ENCODE measurements around the gene SNX33.
"Not testable (repeated sequence)": the region's sequence is repeated elsewhere in the genome, so short reads cannot be mapped to it uniquely, and the experiment has no call there.

SNX33 gene

GRCh38 chr15:75631935-75632334 is 15.8 kb upstream of the SNX33 start:
- Histone ChIP-seq H3K9ac (ENCODE audit: low read depth, low read length) (no peak overlapping the region), H3K4me1 (ENCODE audit: control insufficient read depth, insufficient read depth, low read length) (peaks cover 2% of the 10 kb centered on the region), H3K4me3 (ENCODE audit: low read depth, low read length) (no peak overlapping the region), H3K9me3 (ENCODE audit: control insufficient read depth, insufficient read depth, low read length) (no peaks in the 10 kb centered on the region), H3K27me3 (ENCODE audit: control insufficient read depth, insufficient read depth, low read length) (no peaks in the 10 kb centered on the region), H3K36me3 (ENCODE audit: control insufficient read depth, insufficient read depth, low read length) (peaks cover 1% of the 10 kb centered on the region)

DNA sequence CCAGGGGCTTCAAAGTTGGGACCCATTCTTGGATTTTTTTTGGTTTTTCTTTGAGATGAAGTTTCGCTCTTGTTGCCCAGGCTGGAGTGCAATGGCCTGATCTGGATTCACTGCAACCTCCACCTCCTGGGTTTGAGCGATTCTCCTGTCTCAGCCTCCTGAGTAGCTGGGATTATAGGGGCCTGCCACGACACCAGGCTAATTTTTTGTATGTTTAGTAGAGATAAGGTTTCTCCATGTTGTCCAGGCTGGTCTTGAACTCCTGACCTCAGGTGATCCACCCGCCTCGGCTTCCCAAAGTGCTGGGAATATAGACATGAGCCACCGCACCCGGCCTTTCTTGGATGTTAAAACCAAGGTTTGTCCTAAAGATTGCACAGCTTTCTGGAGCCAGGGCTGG is 13.8 kb upstream of the SNX33 start:
- H3K4me3 ChIP-seq (ENCODE audit: low read depth, low read length); H3K27me3 ChIP-seq (ENCODE audit: control insufficient read depth, insufficient read depth, low read length); H3K9me3 ChIP-seq (ENCODE audit: control insufficient read depth, insufficient read depth, low read length); H3K36me3 ChIP-seq (ENCODE audit: control insufficient read depth, insufficient read depth, low read length); H3K4me1 ChIP-seq (ENCODE audit: control insufficient read depth, insufficient read depth, low read length); H3K9ac ChIP-seq (ENCODE audit: low read depth, low read length): not testable (repeated sequence)

DNA sequence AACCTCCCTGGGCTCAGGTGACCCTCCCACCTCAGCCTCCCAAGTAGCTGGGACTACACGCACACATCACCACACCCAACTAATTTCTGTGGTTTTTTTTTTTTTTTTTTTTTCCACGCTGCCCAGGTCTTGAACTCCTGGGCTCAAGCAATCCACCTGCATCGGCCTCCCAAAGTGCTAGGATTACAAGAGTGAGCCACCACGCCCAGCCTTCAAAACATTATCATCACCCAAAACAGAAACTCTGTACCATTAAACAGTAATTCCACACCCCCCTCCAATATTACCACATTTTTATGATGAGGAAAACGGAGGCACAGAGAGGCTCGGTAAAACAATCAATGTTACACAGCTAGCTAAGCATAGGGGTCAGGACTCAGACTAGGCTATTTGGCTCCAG is 11.7 kb upstream of the SNX33 start:
- Histone ChIP-seq H3K27me3 (ENCODE audit: control insufficient read depth, insufficient read depth, low read length) (no peaks in the 10 kb centered on the region), H3K9ac (ENCODE audit: low read depth, low read length) (no peak overlapping the region), H3K4me1 (ENCODE audit: control insufficient read depth, insufficient read depth, low read length) (peaks cover 2% of the 10 kb centered on the region), H3K36me3 (ENCODE audit: control insufficient read depth, insufficient read depth, low read length) (peaks cover 7% of the 10 kb centered on the region), H3K9me3 (ENCODE audit: control insufficient read depth, insufficient read depth, low read length) (no peaks in the 10 kb centered on the region), H3K4me3 (ENCODE audit: low read depth, low read length) (no peak overlapping the region)

DNA sequence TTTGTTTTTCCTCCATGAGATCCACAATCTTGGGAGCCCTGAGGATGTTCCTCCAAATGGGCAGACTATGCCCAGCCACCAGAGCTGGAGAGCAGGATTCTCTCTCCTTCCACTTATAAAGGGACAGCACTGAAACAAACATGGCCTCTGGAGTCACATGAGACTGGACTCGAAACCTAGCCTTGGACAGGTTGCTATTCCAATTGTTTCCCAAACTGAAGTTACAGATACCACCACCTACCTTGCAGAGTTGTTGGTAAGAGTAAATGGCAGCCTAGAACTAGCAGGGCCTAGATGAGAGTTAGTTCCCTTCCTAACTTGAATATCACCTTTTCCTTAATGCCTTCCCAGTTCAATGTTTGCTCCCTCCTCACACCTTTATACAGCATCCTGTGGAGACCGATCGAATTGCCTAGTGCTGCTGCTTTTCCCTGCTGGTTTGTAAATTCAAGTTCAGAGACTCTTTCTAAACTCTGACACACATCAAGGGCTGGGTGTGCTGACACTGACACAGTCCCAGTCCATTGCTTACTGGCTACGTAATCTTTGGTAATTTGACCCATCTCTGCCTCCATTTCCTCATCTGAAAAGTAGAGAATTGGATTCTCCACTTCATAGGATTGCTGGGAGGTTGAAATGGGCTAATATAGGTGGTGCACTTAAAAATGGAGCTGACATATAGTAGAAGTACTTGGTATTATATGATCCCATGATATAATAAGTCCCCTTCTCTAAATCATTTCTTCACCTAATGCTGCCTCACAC is 10.3 kb upstream of the SNX33 start:
- H3K36me3 ChIP-seq (ENCODE audit: control insufficient read depth, insufficient read depth, low read length), result peaks cover 7% of the 10 kb centered on the region
- no peaks in the 10 kb centered on the region for H3K27me3 ChIP-seq (ENCODE audit: control insufficient read depth, insufficient read depth, low read length)
- no peaks in the 10 kb centered on the region for H3K9me3 ChIP-seq (ENCODE audit: control insufficient read depth, insufficient read depth, low read length)
- H3K4me3 ChIP-seq (ENCODE audit: low read depth, low read length), result no peak overlapping the region
- H3K4me1 ChIP-seq (ENCODE audit: control insufficient read depth, insufficient read depth, low read length), result peaks cover 2% of the 10 kb centered on the region
- no peak overlapping the region for H3K9ac ChIP-seq (ENCODE audit: low read depth, low read length)

- H3K9me3 ChIP-seq (ENCODE audit: control insufficient read depth, insufficient read depth, low read length), result no peaks in the 10 kb centered on the region
- H3K36me3 ChIP-seq (ENCODE audit: control insufficient read depth, insufficient read depth, low read length), result peaks cover 7% of the 10 kb centered on the region
- H3K4me3 ChIP-seq (ENCODE audit: low read depth, low read length), result peak overlapping the region; percentile 99
- H3K4me1 ChIP-seq (ENCODE audit: control insufficient read depth, insufficient read depth, low read length), result peaks cover 2% of the 10 kb centered on the region
- H3K27me3 ChIP-seq (ENCODE audit: control insufficient read depth, insufficient read depth, low read length), result no peaks in the 10 kb centered on the region
- H3K9ac ChIP-seq (ENCODE audit: low read depth, low read length), result peak overlapping the region; percentile 94
These were observed 8.5 kb upstream of the SNX33 start for GRCh38 chr15:75639191-75639708.

DNA sequence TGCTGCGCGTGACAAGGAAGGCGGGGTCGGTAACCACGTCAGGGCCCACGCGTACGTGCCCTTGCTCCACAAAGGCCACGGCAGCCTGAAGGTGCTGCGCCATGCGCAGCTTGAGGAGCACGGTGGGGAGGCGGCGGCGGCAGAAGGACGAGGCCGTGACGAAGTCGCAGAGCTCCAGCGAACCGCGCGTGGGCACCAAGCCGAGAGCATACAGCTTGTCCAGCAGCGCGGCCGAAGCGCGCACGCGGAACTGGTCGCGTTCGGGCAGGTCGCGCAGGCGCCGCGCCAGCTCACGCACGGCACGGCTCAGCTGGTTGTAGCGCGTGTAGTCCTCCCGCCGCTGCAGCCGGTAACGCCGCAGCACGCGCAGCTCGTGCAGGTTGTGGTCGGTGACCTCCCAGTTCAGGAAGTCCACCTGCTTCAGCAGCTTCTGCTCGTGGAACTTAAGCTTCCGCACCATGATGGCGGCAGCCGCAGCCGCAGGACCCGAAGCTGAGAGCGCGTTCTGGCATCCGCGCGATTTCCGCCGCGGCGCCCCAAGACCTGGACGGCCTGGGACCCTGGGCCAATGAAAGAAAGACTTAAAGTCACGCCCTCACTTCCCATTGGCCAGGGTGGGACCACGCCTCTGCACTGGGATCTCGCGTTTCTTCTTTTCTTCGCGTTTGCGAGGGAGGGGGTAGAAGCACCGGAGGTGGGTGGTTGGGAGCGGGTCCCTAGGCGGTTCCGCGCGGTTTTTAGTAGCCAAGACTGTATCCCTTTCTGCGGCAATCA is 7.8 kb upstream of the SNX33 start, which contains the start of gene IMP3:
TSS of gene IMP3 (minus strand) at position 516 of the 774 bp plus-strand sequence. CDS start at position 460, 56 bp downstream.
- Histone ChIP-seq H3K4me3 (ENCODE audit: low read depth, low read length) (peak within 1 kb of the TSS; percentile 99), H3K9me3 (ENCODE audit: control insufficient read depth, insufficient read depth, low read length) (no peaks in the 10 kb centered on the region), H3K27me3 (ENCODE audit: control insufficient read depth, insufficient read depth, low read length) (no peaks in the 10 kb centered on the region), H3K9ac (ENCODE audit: low read depth, low read length) (peak within 1 kb of the TSS; percentile 94), H3K4me1 (ENCODE audit: control insufficient read depth, insufficient read depth, low read length) (no peaks in the 10 kb centered on the region), H3K36me3 (ENCODE audit: control insufficient read depth, insufficient read depth, low read length) (peaks cover 7% of the 10 kb centered on the region)

GRCh38 chr15:75640483-75641178 is 7.1 kb upstream of the SNX33 start:
- Histone ChIP-seq H3K9me3 (ENCODE audit: control insufficient read depth, insufficient read depth, low read length) (no peaks in the 10 kb centered on the region), H3K27me3 (ENCODE audit: control insufficient read depth, insufficient read depth, low read length) (no peaks in the 10 kb centered on the region), H3K36me3 (ENCODE audit: control insufficient read depth, insufficient read depth, low read length) (peaks cover 7% of the 10 kb centered on the region), H3K9ac (ENCODE audit: low read depth, low read length) (peak overlapping the region; percentile 80), H3K4me3 (ENCODE audit: low read depth, low read length) (peak overlapping the region; percentile 99), H3K4me1 (ENCODE audit: control insufficient read depth, insufficient read depth, low read length) (no peaks in the 10 kb centered on the region)

DNA sequence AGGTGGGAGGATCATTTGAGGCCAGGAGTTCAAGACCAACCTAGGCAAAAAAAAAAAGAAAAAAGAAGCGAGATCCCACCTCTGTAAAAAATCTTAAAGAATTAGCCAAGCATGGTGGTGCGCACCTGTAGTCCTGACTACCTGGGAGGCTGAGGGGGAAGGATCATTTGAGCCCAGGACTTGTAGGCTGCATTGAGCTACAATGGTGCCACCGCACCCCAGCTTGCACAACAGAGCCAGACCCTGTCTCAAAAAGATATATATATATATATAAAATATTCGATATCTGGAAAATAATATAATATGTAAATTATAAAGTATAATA is 6.6 kb upstream of the SNX33 start:
- Histone ChIP-seq H3K9me3 (ENCODE audit: control insufficient read depth, insufficient read depth, low read length) (no peaks in the 10 kb centered on the region), H3K27me3 (ENCODE audit: control insufficient read depth, insufficient read depth, low read length) (peaks cover 5% of the 10 kb centered on the region), H3K9ac (ENCODE audit: low read depth, low read length) (no peak overlapping the region), H3K4me1 (ENCODE audit: control insufficient read depth, insufficient read depth, low read length) (no peaks in the 10 kb centered on the region), H3K4me3 (ENCODE audit: low read depth, low read length) (peak overlapping the region; percentile 99), H3K36me3 (ENCODE audit: control insufficient read depth, insufficient read depth, low read length) (peaks cover 7% of the 10 kb centered on the region)

GRCh38 chr15:75641603-75642002 is 6.1 kb upstream of the SNX33 start:
- Histone ChIP-seq H3K27me3 (ENCODE audit: control insufficient read depth, insufficient read depth, low read length) (peaks cover 10% of the 10 kb centered on the region), H3K9ac (ENCODE audit: low read depth, low read length) (no peak overlapping the region), H3K36me3 (ENCODE audit: control insufficient read depth, insufficient read depth, low read length) (peaks cover 7% of the 10 kb centered on the region), H3K9me3 (ENCODE audit: control insufficient read depth, insufficient read depth, low read length) (no peaks in the 10 kb centered on the region), H3K4me3 (ENCODE audit: low read depth, low read length) (no peak overlapping the region), H3K4me1 (ENCODE audit: control insufficient read depth, insufficient read depth, low read length) (peaks cover 3% of the 10 kb centered on the region)

DNA sequence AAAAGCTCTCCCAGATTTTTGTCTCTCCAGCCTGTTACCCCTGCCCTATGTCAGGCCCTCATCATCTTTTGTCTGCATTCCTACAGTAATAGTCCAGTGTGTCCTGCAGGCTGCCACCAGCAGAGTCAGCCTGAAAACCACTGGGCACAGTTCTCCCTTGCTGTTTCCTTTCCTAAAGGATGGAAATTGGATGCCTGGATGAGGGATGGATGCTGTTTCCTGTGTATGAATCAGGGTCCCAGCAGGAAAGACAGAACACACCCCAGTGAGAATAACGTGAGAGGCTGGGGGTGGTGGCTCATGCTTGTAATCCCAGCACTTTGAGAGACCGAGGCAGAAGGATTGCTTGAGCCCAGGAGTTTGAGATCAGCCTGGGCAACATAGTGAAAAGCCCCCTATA is 3.3 kb upstream of the SNX33 start:
- H3K36me3 ChIP-seq (ENCODE audit: control insufficient read depth, insufficient read depth, low read length), result peaks cover 4% of the 10 kb centered on the region
- H3K4me3 ChIP-seq (ENCODE audit: low read depth, low read length), result no peak overlapping the region
- no peak overlapping the region for H3K9ac ChIP-seq (ENCODE audit: low read depth, low read length)
- H3K4me1 ChIP-seq (ENCODE audit: control insufficient read depth, insufficient read depth, low read length), result peaks cover 11% of the 10 kb centered on the region
- H3K9me3 ChIP-seq (ENCODE audit: control insufficient read depth, insufficient read depth, low read length), result no peaks in the 10 kb centered on the region
- H3K27me3 ChIP-seq (ENCODE audit: control insufficient read depth, insufficient read depth, low read length), result peaks cover 14% of the 10 kb centered on the region

- peaks cover 2% of the 10 kb centered on the region for H3K36me3 ChIP-seq (ENCODE audit: control insufficient read depth, insufficient read depth, low read length)
- H3K4me3 ChIP-seq (ENCODE audit: low read depth, low read length), result peak overlapping the region; percentile 90
- peak overlapping the region; percentile 97 for H3K9ac ChIP-seq (ENCODE audit: low read depth, low read length)
- peaks cover 14% of the 10 kb centered on the region for H3K27me3 ChIP-seq (ENCODE audit: control insufficient read depth, insufficient read depth, low read length)
- H3K9me3 ChIP-seq (ENCODE audit: control insufficient read depth, insufficient read depth, low read length), result no peaks in the 10 kb centered on the region
- peaks cover 14% of the 10 kb centered on the region for H3K4me1 ChIP-seq (ENCODE audit: control insufficient read depth, insufficient read depth, low read length)
These were observed 1.4 kb upstream of the SNX33 start for GRCh38 chr15:75646112-75646943.
